Measurements from ENCODE around the gene PHACTR3. TPM values are rescaled to one million over a fixed set of nuclear protein-coding genes. Genes with fewer than 3 reads are reported as not detected.
"Not testable (repeated sequence)": the region's sequence is repeated elsewhere in the genome, so short reads cannot be mapped to it uniquely, and the experiment has no call there.

The PHACTR3 gene
- total and polyA plus RNA-seq, 10 donors = 1.4 to 15.0 (median 8.6) TPM

- intact Hi-C loops (cut with DNase I; ENCODE audit: low total_unique reads) = no loop called here
- TF ChIP-seq POLR2A (IDR thresholded peaks at IDR 0.05) (no peak), POLR2AphosphoS5 (IDR thresholded peaks at IDR 0.05) (no peak)
- TF ChIP-seq, protein P1, sequence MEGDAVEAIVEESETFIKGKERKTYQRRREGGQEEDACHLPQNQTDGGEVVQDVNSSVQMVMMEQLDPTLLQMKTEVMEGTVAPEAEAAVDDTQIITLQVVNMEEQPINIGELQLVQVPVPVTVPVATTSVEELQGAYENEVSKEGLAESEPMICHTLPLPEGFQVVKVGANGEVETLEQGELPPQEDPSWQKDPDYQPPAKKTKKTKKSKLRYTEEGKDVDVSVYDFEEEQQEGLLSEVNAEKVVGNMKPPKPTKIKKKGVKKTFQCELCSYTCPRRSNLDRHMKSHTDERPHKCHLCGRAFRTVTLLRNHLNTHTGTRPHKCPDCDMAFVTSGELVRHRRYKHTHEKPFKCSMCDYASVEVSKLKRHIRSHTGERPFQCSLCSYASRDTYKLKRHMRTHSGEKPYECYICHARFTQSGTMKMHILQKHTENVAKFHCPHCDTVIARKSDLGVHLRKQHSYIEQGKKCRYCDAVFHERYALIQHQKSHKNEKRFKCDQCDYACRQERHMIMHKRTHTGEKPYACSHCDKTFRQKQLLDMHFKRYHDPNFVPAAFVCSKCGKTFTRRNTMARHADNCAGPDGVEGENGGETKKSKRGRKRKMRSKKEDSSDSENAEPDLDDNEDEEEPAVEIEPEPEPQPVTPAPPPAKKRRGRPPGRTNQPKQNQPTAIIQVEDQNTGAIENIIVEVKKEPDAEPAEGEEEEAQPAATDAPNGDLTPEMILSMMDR (IDR thresholded peaks at IDR 0.05 in 8 of 11, conservative IDR thresholded peaks at IDR 0.05 in 3 of 11) = no peak
- Histone ChIP-seq H3K36me3 (no peaks in the 10 kb centered on the region), H3K4me3 (no peak overlapping the region), H3K27ac (no peak overlapping the region), H3K4me1 (no peaks in the 10 kb centered on the region), H3K27me3 (replicated peaks in 1 of 7) (no peaks in the 10 kb centered on the region), H3K9me3 (no peaks in the 10 kb centered on the region)
- 75 to 89% (median 86%) methylated on average over 2 of the region's 2 CpGs for WGBS, 5 donors
- no peak for DNase-seq
Observed at GRCh38 chr20:59848182-59848581, 243.8 kb downstream of the PHACTR3 start.

DNA sequence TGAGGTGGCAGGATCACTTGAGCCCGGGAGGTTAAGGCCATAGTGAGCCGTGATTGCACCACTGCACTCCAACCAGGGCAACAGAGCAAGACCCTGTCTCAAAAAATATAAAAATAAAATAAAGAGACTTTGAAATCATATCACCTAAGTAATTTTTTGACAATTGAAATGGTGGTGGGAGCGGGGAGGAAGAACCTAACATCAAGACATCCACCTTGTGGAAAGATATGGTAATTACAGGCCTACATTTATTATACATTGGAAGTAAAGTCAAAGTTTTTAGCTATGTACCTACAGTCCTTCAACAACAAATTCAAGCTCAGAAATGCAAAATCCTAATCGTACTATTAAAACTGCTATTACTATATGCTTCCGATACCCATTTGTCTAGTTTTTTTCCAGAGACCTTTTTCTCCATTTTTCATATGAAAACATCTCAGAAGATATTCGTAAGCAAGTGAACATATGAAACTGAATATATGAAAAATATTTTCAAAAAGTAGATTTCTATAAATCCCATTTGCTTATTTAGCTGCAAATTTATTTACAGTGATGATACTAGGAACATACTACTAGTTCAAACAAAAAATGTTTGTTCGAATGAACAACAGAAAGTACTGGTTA lies 245.8 kb downstream of the PHACTR3 start:
- peaks cover 0 to 6% (median 0%) of the 10 kb centered on the region in 6 donors for H3K36me3 ChIP-seq
- H3K27ac ChIP-seq = no peak overlapping the region
- no peak overlapping the region for H3K4me3 ChIP-seq
- intact Hi-C loops (cut with DNase I; ENCODE audit: low total_unique reads) = loop anchor here (5.0 kb wide), 1 partner anchor 63 kb away; no protein-coding TSS in a partner anchor
- H3K9me3 ChIP-seq = no peaks in the 10 kb centered on the region
- H3K4me1 ChIP-seq = no peaks in the 10 kb centered on the region
- TF ChIP-seq, protein P1 (IDR thresholded peaks at IDR 0.05 in 8 of 11, conservative IDR thresholded peaks at IDR 0.05 in 3 of 11) = peak in 10 of 11 experiments; percentile 16 to 78 (median 58)
- TF ChIP-seq POLR2AphosphoS5 (IDR thresholded peaks at IDR 0.05) (no peak), POLR2A (IDR thresholded peaks at IDR 0.05) (no peak)
- DNase-seq = no peak
- H3K27me3 ChIP-seq (replicated peaks in 1 of 7) = no peaks in the 10 kb centered on the region
- WGBS, 5 donors = 62 to 66% (median 65%) methylated on average over 7 of the region's 7 CpGs

DNA sequence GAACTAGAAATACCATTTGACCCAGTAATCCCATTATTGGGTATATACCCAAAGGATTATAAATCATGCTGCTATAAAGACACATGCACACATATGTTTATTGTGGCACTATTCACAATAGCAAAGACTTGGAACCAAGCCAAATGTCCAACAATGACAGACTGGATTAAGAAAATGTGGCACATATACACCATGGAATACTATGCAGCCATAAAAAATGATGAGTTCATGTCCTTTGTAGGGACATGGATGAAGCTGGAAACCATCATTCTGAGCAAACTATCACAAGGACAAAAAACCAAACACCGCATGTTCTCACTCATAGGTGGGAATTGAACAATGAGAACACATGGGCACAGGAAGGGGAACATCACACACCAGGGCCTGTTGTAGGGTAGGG lies 252.2 kb downstream of the PHACTR3 start:
- H3K27me3 ChIP-seq (replicated peaks in 1 of 7); intact Hi-C loops (cut with DNase I; ENCODE audit: low total_unique reads); H3K27ac ChIP-seq; H3K36me3 ChIP-seq; H3K4me1 ChIP-seq; DNase-seq; H3K4me3 ChIP-seq: not testable (repeated sequence)
- WGBS, 5 donors = 100% methylated on average over 1 of the region's 1 CpG; no CpG with 5 or more reads in 1 of the 5 donors
- peaks cover 0 to 15% (median 7%) of the 10 kb centered on the region in 8 donors for H3K9me3 ChIP-seq

- H3K36me3 ChIP-seq; H3K4me1 ChIP-seq; DNase-seq; intact Hi-C loops (cut with DNase I; ENCODE audit: low total_unique reads); H3K27me3 ChIP-seq (replicated peaks in 1 of 7); H3K27ac ChIP-seq; H3K4me3 ChIP-seq: not testable (repeated sequence)
- H3K9me3 ChIP-seq = peaks cover 0 to 15% (median 7%) of the 10 kb centered on the region in 8 donors
- WGBS, 5 donors = 81 to 91% (median 88%) methylated on average over 5 of the region's 5 CpGs
Observed at GRCh38 chr20:59856941-59857340, 252.6 kb downstream of the PHACTR3 start.

- 90 to 100% (median 93%) methylated on average over 2 of the region's 2 CpGs for WGBS, 5 donors
- H3K27ac ChIP-seq = no peak overlapping the region
- H3K27me3 ChIP-seq (replicated peaks in 1 of 7) = no peaks in the 10 kb centered on the region
- H3K9me3 ChIP-seq = peaks cover 0 to 15% (median 7%) of the 10 kb centered on the region in 8 donors
- H3K4me3 ChIP-seq = no peak overlapping the region
- DNase-seq = no peak
- no peak for TF ChIP-seq POLR2A (IDR thresholded peaks at IDR 0.05)
- TF ChIP-seq, protein P1 (IDR thresholded peaks at IDR 0.05 in 8 of 11, conservative IDR thresholded peaks at IDR 0.05 in 3 of 11) = no peak
- intact Hi-C loops (cut with DNase I; ENCODE audit: low total_unique reads) = no loop called here
- H3K36me3 ChIP-seq = peaks cover 0 to 6% (median 0%) of the 10 kb centered on the region in 6 donors
- no peaks in the 10 kb centered on the region for H3K4me1 ChIP-seq
Observed at GRCh38 chr20:59857966-59858365, 253.6 kb downstream of the PHACTR3 start.

Data from spleen (tissue), 11 donors.